Activated CD4-positive, alpha-beta T cell treated with anti-CD3 and anti-CD28 coated beads, Interleukin-2, amount 50 U/mL, for 1 hour (primary cell): ENCODE measurements around the gene PDE3A.

ENCODE experiments used
- DNase-seq: peaks from one replicate; pipeline ENCODE4 v3.0.0-alpha.2; 2020

Gene PDE3A

GRCh38 chr12:20426957-20427356 is 58.6 kb downstream of the PDE3A start:
- DNase-seq: no peak

GRCh38 chr12:20429852-20430251 is 61.5 kb downstream of the PDE3A start:
- no peak for DNase-seq

GRCh38 chr12:20432290-20432689 is 64.0 kb downstream of the PDE3A start:
- no peak for DNase-seq

GRCh38 chr12:20434996-20435395 is 66.7 kb downstream of the PDE3A start:
- no peak for DNase-seq

GRCh38 chr12:20436316-20436715 is 68.0 kb downstream of the PDE3A start:
- no peak for DNase-seq

- no peak for DNase-seq
Measured at GRCh38 chr12:20438299-20438779, 70.0 kb downstream of the PDE3A start.

- no peak for DNase-seq
Measured at GRCh38 chr12:20439626-20440025, 71.3 kb downstream of the PDE3A start.

GRCh38 chr12:20440408-20440807 is 72.1 kb downstream of the PDE3A start:
- no peak for DNase-seq

- DNase-seq: no peak
Measured at GRCh38 chr12:20442322-20442721, 74.0 kb downstream of the PDE3A start.

- no peak for DNase-seq
Measured at GRCh38 chr12:20443255-20443654, 74.9 kb downstream of the PDE3A start.

GRCh38 chr12:20443792-20444191 is 75.5 kb downstream of the PDE3A start:
- DNase-seq: no peak

- no peak for DNase-seq
Measured at GRCh38 chr12:20444595-20445170, 76.3 kb downstream of the PDE3A start.

- no peak for DNase-seq
Measured at GRCh38 chr12:20445687-20446086, 77.3 kb downstream of the PDE3A start.

GRCh38 chr12:20446836-20447235 is 78.5 kb downstream of the PDE3A start:
- DNase-seq: no peak

GRCh38 chr12:20448781-20449180 is 80.4 kb downstream of the PDE3A start:
- DNase-seq: no peak

GRCh38 chr12:20450591-20451180 is 82.3 kb downstream of the PDE3A start:
- no peak for DNase-seq

- DNase-seq: no peak
Measured at GRCh38 chr12:20451761-20452160, 83.4 kb downstream of the PDE3A start.

GRCh38 chr12:20452496-20453010 is 84.2 kb downstream of the PDE3A start:
- no peak for DNase-seq

- no peak for DNase-seq
Measured at GRCh38 chr12:20453756-20454310, 85.5 kb downstream of the PDE3A start.

GRCh38 chr12:20455001-20455706 is 86.8 kb downstream of the PDE3A start:
- DNase-seq: no peak

GRCh38 chr12:20457582-20457981 is 89.2 kb downstream of the PDE3A start:
- DNase-seq: no peak

GRCh38 chr12:20458011-20458410 is 89.7 kb downstream of the PDE3A start:
- no peak for DNase-seq

- no peak for DNase-seq
Measured at GRCh38 chr12:20459920-20460319, 91.6 kb downstream of the PDE3A start.

GRCh38 chr12:20460956-20461355 is 92.6 kb downstream of the PDE3A start:
- no peak for DNase-seq
